Effector memory CD8-positive, alpha-beta T cell (primary cell): ENCODE measurements around the gene PHF24.

Experiments
- ATAC-seq: fragments of 150-1000 bp; cut with Tn5 transposase; replicated peaks from 2 replicates; pipeline ENCODE4 v1.10.0; 2021; ENCODE audit warnings: mild to moderate bottlenecking, moderate library complexity
- DNase-seq, 3 experiments: peaks; one replicate each; pipeline ENCODE4 v3.0.0; 2021
- H3K27ac Mint-ChIP-seq, 2 donors: one replicate each; pipeline ENCODE4 v1.8.0; 2022; ENCODE audit warnings: mild to moderate bottlenecking in 2 of 2, mixed read lengths in 2 of 2, moderate library complexity in 2 of 2
- H3K27me3 Mint-ChIP-seq, 2 donors: one replicate each; pipeline ENCODE4 v1.8.0; 2022; ENCODE audit warnings: mixed read lengths in 2 of 2
- H3K36me3 Mint-ChIP-seq: one replicate; pipeline ENCODE4 v1.8.0; 2022; ENCODE audit warnings: mild to moderate bottlenecking, moderate library complexity, mixed read lengths; ENCODE audit not compliant: insufficient read depth
- H3K4me1 Mint-ChIP-seq, 2 donors: one replicate each; pipeline ENCODE4 v1.8.0; 2022; ENCODE audit warnings: low read depth in 2 of 2, mixed read lengths in 2 of 2
- H3K4me3 Mint-ChIP-seq, 2 donors: one replicate each; pipeline ENCODE4 v1.8.0; 2022; ENCODE audit warnings: mild to moderate bottlenecking in 2 of 2, mixed read lengths in 2 of 2, moderate library complexity in 2 of 2
- H3K9me3 Mint-ChIP-seq, 2 donors: one replicate each; pipeline ENCODE4 v1.8.0; 2022; ENCODE audit warnings: mixed read lengths in 2 of 2

The PHF24 gene

GRCh38 chr9:34987160-34987901, 29.2 kb downstream of the PHF24 start:
- H3K36me3 Mint-ChIP-seq, result peaks cover 10% of the 10 kb centered on the region
- H3K27me3 Mint-ChIP-seq, result peaks cover 0 to 13% of the 10 kb centered on the region in 2 donors
- H3K9me3 Mint-ChIP-seq, result no peaks in the 10 kb centered on the region
- H3K27ac Mint-ChIP-seq, result peak overlapping the region; percentile 81 to 96
- H3K4me3 Mint-ChIP-seq, result peak overlapping the region; percentile 14 to 43
- ATAC-seq (no peak), DNase-seq (no peak)
- H3K4me1 Mint-ChIP-seq, result peaks cover 34 to 41% of the 10 kb centered on the region in 2 donors

GRCh38 chr9:34988218-34989002, 30.3 kb downstream of the PHF24 start:
- peaks cover 10% of the 10 kb centered on the region for H3K36me3 Mint-ChIP-seq
- ATAC-seq (no peak), DNase-seq (peak; percentile 28 to 41 (median 28))
- peaks cover 28 to 36% of the 10 kb centered on the region in 2 donors for H3K4me1 Mint-ChIP-seq
- peak overlapping the region; percentile 81 to 96 for H3K27ac Mint-ChIP-seq
- peaks cover 0 to 13% of the 10 kb centered on the region in 2 donors for H3K27me3 Mint-ChIP-seq
- peak overlapping the region; percentile 84 to 92 for H3K4me3 Mint-ChIP-seq
- H3K9me3 Mint-ChIP-seq, result no peaks in the 10 kb centered on the region

GRCh38 chr9:34989003-34989945, 31.2 kb downstream of the PHF24 start, which contains the start of gene DNAJB5:
Gene DNAJB5 (plus strand): TSS chr9:34989745. CDS start chr9:34990631, 886 bp downstream.
- DNase-seq (peak; percentile 96 to 98 (median 97)), ATAC-seq (peak; percentile 92)
- Mint-ChIP-seq H3K36me3 (peaks cover 14% of the 10 kb centered on the region), H3K4me3 (peak within 1 kb of the TSS; percentile 84 to 92), H3K9me3 (no peaks in the 10 kb centered on the region), H3K27ac (peak within 1 kb of the TSS; percentile 81 to 96), H3K4me1 (peaks cover 27 to 34% of the 10 kb centered on the region in 2 donors), H3K27me3 (peaks cover 0 to 13% of the 10 kb centered on the region in 2 donors)

GRCh38 chr9:34989946-34990635, 32.0 kb downstream of the PHF24 start:
- no peak overlapping the region for H3K27ac Mint-ChIP-seq
- H3K9me3 Mint-ChIP-seq, result no peaks in the 10 kb centered on the region
- no peak for ATAC-seq
- no peak for DNase-seq
- peak overlapping the region; percentile 84 to 92 for H3K4me3 Mint-ChIP-seq
- H3K27me3 Mint-ChIP-seq, result peaks cover 0 to 8% of the 10 kb centered on the region in 2 donors
- H3K36me3 Mint-ChIP-seq, result peaks cover 14% of the 10 kb centered on the region
- H3K4me1 Mint-ChIP-seq, result peaks cover 22 to 31% of the 10 kb centered on the region in 2 donors

- Mint-ChIP-seq H3K9me3 (no peaks in the 10 kb centered on the region), H3K36me3 (peaks cover 14% of the 10 kb centered on the region), H3K4me1 (peaks cover 16 to 26% of the 10 kb centered on the region in 2 donors), H3K27me3 (no peaks in the 10 kb centered on the region), H3K27ac (peak overlapping the region in 1 of 2 donors; percentile 13), H3K4me3 (peak overlapping the region; percentile 84 to 92)
- DNase-seq (no peak), ATAC-seq (no peak)
These were observed 33.0 kb downstream of the PHF24 start for GRCh38 chr9:34990908-34991606.

- peaks cover 15 to 23% of the 10 kb centered on the region in 2 donors for H3K4me1 Mint-ChIP-seq
- H3K27ac Mint-ChIP-seq, result peak overlapping the region in 1 of 2 donors; percentile 44
- H3K9me3 Mint-ChIP-seq, result no peaks in the 10 kb centered on the region
- DNase-seq (no peak), ATAC-seq (no peak)
- H3K36me3 Mint-ChIP-seq, result peaks cover 14% of the 10 kb centered on the region
- H3K27me3 Mint-ChIP-seq, result no peaks in the 10 kb centered on the region
- no peak overlapping the region for H3K4me3 Mint-ChIP-seq
These were observed 33.7 kb downstream of the PHF24 start for GRCh38 chr9:34991607-34992375.

GRCh38 chr9:34992376-34992951, 34.4 kb downstream of the PHF24 start:
- Mint-ChIP-seq H3K4me3 (no peak overlapping the region), H3K4me1 (peaks cover 11 to 17% of the 10 kb centered on the region in 2 donors), H3K27me3 (no peaks in the 10 kb centered on the region), H3K9me3 (no peaks in the 10 kb centered on the region), H3K27ac (no peak overlapping the region), H3K36me3 (peaks cover 14% of the 10 kb centered on the region)
- DNase-seq (no peak), ATAC-seq (no peak)

- H3K27ac Mint-ChIP-seq, result peak overlapping the region in 1 of 2 donors; percentile 46
- no peaks in the 10 kb centered on the region for H3K27me3 Mint-ChIP-seq
- H3K4me3 Mint-ChIP-seq, result no peak overlapping the region
- H3K36me3 Mint-ChIP-seq, result peaks cover 9% of the 10 kb centered on the region
- H3K9me3 Mint-ChIP-seq, result no peaks in the 10 kb centered on the region
- DNase-seq, result no peak
- peaks cover 7 to 11% of the 10 kb centered on the region in 2 donors for H3K4me1 Mint-ChIP-seq
- no peak for ATAC-seq
These were observed 35.6 kb downstream of the PHF24 start for GRCh38 chr9:34993502-34994259.

- DNase-seq, result no peak
- no peak overlapping the region for H3K27ac Mint-ChIP-seq
- no peaks in the 10 kb centered on the region for H3K27me3 Mint-ChIP-seq
- H3K4me3 Mint-ChIP-seq, result no peak overlapping the region
- ATAC-seq, result no peak
- H3K9me3 Mint-ChIP-seq, result no peaks in the 10 kb centered on the region
- peaks cover 7% of the 10 kb centered on the region for H3K36me3 Mint-ChIP-seq
- H3K4me1 Mint-ChIP-seq, result peaks cover 2 to 10% of the 10 kb centered on the region in 2 donors
These were observed 36.3 kb downstream of the PHF24 start for GRCh38 chr9:34994260-34994899.

- Mint-ChIP-seq H3K27me3 (no peaks in the 10 kb centered on the region), H3K27ac (no peak overlapping the region), H3K4me1 (peaks cover 0 to 9% of the 10 kb centered on the region in 2 donors), H3K36me3 (peaks cover 7% of the 10 kb centered on the region), H3K9me3 (no peaks in the 10 kb centered on the region), H3K4me3 (no peak overlapping the region)
- no peak for ATAC-seq
- no peak for DNase-seq
These were observed 37.0 kb downstream of the PHF24 start for GRCh38 chr9:34994900-34995669.
